Right lobe of liver (tissue), 6 donors: ENCODE results near the gene ZNF292. TPM values are rescaled to one million over a fixed set of nuclear protein-coding genes. Genes with fewer than 3 reads are reported as not detected.

Experiments used
- ATAC-seq, 4 donors: fragments of 200-7000 bp; cut with Tn5 transposase; one replicate each; pipeline ENCODE4 v1.9.1; 2020; ENCODE audit warnings: mild to moderate bottlenecking in 4 of 4, moderate library complexity in 4 of 4
- DNase-seq, 3 donors: peaks; one replicate each; pipeline ENCODE4 v3.0.0-alpha.2; 2020
- H3K27ac ChIP-seq, 3 donors: fragments of 200-600 bp; one replicate each; pipeline ENCODE4 v1.8.0; 2022
- H3K27me3 ChIP-seq, 2 donors: fragments of 200-600 bp; one replicate each; pipeline ENCODE4 v1.8.0; 2022
- H3K36me3 ChIP-seq, 4 donors: fragments of 200-600 bp; sonication (generic) in 1 of 4; one replicate each; pipeline versions ENCODE4 v1.5.1 to v1.8.0; 2017 to 2022; ENCODE audit warnings: control low read depth in 1 of 4
- H3K4me1 ChIP-seq, 4 donors: fragments of 200-600 bp; sonication (generic) in 1 of 4; one replicate each; pipeline versions ENCODE4 v1.5.1 to v1.8.0; 2017 to 2022; ENCODE audit warnings: control low read depth in 1 of 4
- H3K4me3 ChIP-seq, 3 donors: fragments of 200-600 bp; one replicate each; pipeline ENCODE4 v1.8.0; 2022
- H3K9me3 ChIP-seq, 4 donors: fragments of 200-600 bp; sonication (generic) in 1 of 4; one replicate each; pipeline versions ENCODE4 v1.5.1 to v1.8.0; 2017 to 2022; ENCODE audit warnings: control low read depth in 1 of 4
- CTCF ChIP-seq, 4 donors: fragments of 200-600 bp in 3 of 4; fragments of 450-650 bp in 1 of 4; IDR thresholded peaks; one replicate each; pipeline versions ENCODE4 v1.5.1 to v1.8.0; 2016 to 2022; ENCODE audit warnings: antibody characterized with exemption in 4 of 4, mild to moderate bottlenecking in 2 of 4
- POLR2A ChIP-seq: fragments of 450-650 bp; IDR thresholded peaks from one replicate; pipeline ENCODE4 v1.6.1; 2017; ENCODE audit warnings: antibody characterized with exemption, mild to moderate bottlenecking
- WGBS: methylation state at CpG from one replicate; pipeline ENCODE4 v1.1.6; 2018; ENCODE audit warnings: low coverage, low lambda C conversion rate; ENCODE audit not compliant: insufficient coverage; ENCODE audit errors: missing lambda C conversion rate; 5-methylcytosine and 5-hydroxymethylcytosine counted together
- intact Hi-C, 2 donors: fragments of 100-400 bp; cut with DNase I; formaldehyde crosslinking; loops; one replicate each; pipeline versions ENCODE4 v1.11.2 to v1.14.1; 2022
- total RNA-seq, 6 experiments: library from RNA; depleted of rRNA in 2 of 6; stranded (reverse); fragments of >200 nt in 2 of 6; fragmentation: NEBNext Ultra II Directional in 3 of 6; extraction: Animal tissue kit (Norgen Biotek cat#: 25700) in 3 of 6; gene quantifications; one replicate each; pipeline versions ENCODE4 v1.1.0 to v1.2.4, GENCODE V29; 2016 to 2023
- donor health status: DM: no; HTN: yes; CAD: no.
- donor health status: DM: no; HTN: no; CAD: no.
- donor health status: DM: no; HTN: no; CAD: no.
- donor health status: DM: no; HTN: yes; CAD: no.
- donor health status: DM: no; HTN: yes; CAD: no.

Gene ZNF292
- total RNA-seq, 6 experiments from 2014 or later: 8.7 to 22.0 (median 11.2) TPM

DNA sequence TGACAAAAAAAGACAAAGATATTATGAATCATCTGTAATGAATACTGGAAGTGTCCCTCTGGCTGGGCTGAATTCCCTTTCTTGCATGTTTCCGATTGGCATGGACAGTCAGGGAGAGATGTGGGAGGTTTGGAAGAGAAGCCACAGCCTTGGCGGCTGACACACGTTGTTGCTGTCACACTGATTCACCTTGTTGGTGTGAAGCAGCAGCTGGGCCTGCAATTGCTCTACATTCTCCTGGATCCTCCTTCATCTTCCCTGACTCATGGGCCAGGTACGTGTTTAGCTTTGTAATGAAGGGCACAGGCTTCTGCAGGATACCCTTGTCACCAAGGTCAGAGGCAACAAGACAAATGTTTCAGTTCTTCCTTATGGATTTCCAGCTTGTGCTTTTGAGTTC, 153.6 kb downstream of the ZNF292 start:
- DNase-seq (no peak), ATAC-seq (no peak)
- intact Hi-C loops: no loop called here
- no peak for TF ChIP-seq CTCF (IDR thresholded peaks at IDR 0.05)
- no peak for TF ChIP-seq POLR2A
- H3K4me3 ChIP-seq: no peak overlapping the region
- no peak overlapping the region for H3K27ac ChIP-seq
- no peaks in the 10 kb centered on the region for H3K27me3 ChIP-seq
- no peaks in the 10 kb centered on the region for H3K4me1 ChIP-seq
- no peaks in the 10 kb centered on the region for H3K9me3 ChIP-seq
- no peaks in the 10 kb centered on the region for H3K36me3 ChIP-seq
- 38% methylated on average over 3 of the region's 4 CpGs for WGBS

DNA sequence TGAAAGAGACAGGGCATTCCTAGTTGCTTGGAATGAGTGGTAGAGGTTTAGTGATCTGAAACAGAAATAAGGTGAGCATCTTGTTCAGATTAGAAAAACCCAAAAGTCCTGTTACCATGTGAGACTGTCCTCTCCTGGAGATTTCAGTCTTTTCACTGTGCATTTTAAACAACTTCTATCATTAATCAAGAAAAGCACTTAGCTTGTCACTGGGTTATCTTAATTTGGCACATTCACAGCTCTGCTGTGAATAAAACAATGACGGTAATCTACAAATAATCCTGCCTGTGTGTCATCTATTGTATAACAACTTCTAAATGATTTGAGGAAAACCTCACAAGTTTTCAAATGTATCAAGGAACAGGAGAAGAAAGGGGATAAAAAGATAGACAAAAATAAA, 157.5 kb downstream of the ZNF292 start:
- TF ChIP-seq CTCF (IDR thresholded peaks at IDR 0.05) (no peak), POLR2A (no peak)
- H3K9me3 ChIP-seq: no peaks in the 10 kb centered on the region
- no peak overlapping the region for H3K27ac ChIP-seq
- H3K4me3 ChIP-seq: no peak overlapping the region
- intact Hi-C loops: no loop called here
- H3K36me3 ChIP-seq: no peaks in the 10 kb centered on the region
- WGBS: 13% methylated on average over 1 of the region's 1 CpG
- no peaks in the 10 kb centered on the region for H3K27me3 ChIP-seq
- DNase-seq (no peak), ATAC-seq (no peak)
- H3K4me1 ChIP-seq: no peaks in the 10 kb centered on the region

Other genes with a start within 250 kb of the ZNF292 start
- gene HTR1E, start 218.0 kb upstream of the ZNF292 start, total RNA-seq: not detected
- not detected for gene CGA, start 60.5 kb upstream of the ZNF292 start, total RNA-seq
- 1 to 10 TPM; 2.8 to 5.9 (median 4.3) TPM for gene SMIM8, start 167.0 kb downstream of the ZNF292 start, total RNA-seq
- gene GJB7, start 173.7 kb downstream of the ZNF292 start, total RNA-seq: not detected
- gene C6orf163, start 189.2 kb downstream of the ZNF292 start, total RNA-seq: 1 to 10 TPM in 4 of 6 experiments, under 1 TPM in 2; 0.55 to 1.7 (median 1.4) TPM